HepG2 (cell line): ENCODE measurements around the gene TGFA. TPM values are rescaled to one million over a fixed set of nuclear protein-coding genes. Genes with fewer than 3 reads are reported as not detected.

ENCODE experiments used
- CBX5 ChIP-seq: sonication (generic); formaldehyde crosslinking; IDR thresholded peaks from 2 replicates; pipeline ENCODE4 v1.4.0; 2020; ENCODE audit warnings: missing genetic modification reagents, borderline replicate concordance
- FIP1L1 ChIP-seq: fragments of 200-400 bp; formaldehyde crosslinking; IDR thresholded peaks from 2 replicates; pipeline ENCODE4 v1.6.1; 2018; ENCODE audit warnings: low read depth, mild to moderate bottlenecking, low read length, moderate library complexity, borderline replicate concordance; ENCODE audit not compliant: insufficient read depth
- GPN1 ChIP-seq: sonication (generic); formaldehyde crosslinking; IDR thresholded peaks from 2 replicates; pipeline ENCODE4 v1.5.1; 2020; ENCODE audit warnings: missing genetic modification reagents, borderline replicate concordance
- HDAC2 ChIP-seq: sonication (generic); formaldehyde crosslinking; IDR thresholded peaks from 2 replicates; pipeline ENCODE4 v1.4.0; 2020; ENCODE audit warnings: missing genetic modification reagents
- IKZF5 ChIP-seq: IDR thresholded peaks from 2 replicates; pipeline ENCODE4 v1.6.1; 2018; ENCODE audit warnings: missing genetic modification reagents, mild to moderate bottlenecking, missing compliant biosample characterization
- ISX ChIP-seq: sonication (generic); formaldehyde crosslinking; conservative IDR thresholded peaks from 2 replicates; pipeline ENCODE4 v1.5.0; 2020; ENCODE audit warnings: missing genetic modification reagents
- MBNL3 ChIP-seq: fragments of 250-450 bp; sonication (Bioruptor Pico); conservative IDR thresholded peaks from 2 replicates; pipeline ENCODE4 v1.8.0; 2022; ENCODE audit warnings: mild to moderate bottlenecking, inconsistent platforms
- MEF2D ChIP-seq: sonication (generic); formaldehyde crosslinking; IDR thresholded peaks from 2 replicates; pipeline ENCODE4 v1.5.1; 2020; ENCODE audit warnings: mild to moderate bottlenecking, missing genetic modification reagents
- MTF1 ChIP-seq: sonication (generic); formaldehyde crosslinking; IDR thresholded peaks from 2 replicates; pipeline ENCODE4 v1.5.0; 2020; ENCODE audit warnings: missing genetic modification reagents
- NFKBIZ ChIP-seq: IDR thresholded peaks from 2 replicates; pipeline ENCODE4 v1.6.1; 2018; ENCODE audit warnings: missing genetic modification reagents, missing compliant biosample characterization
- NR0B2 ChIP-seq: sonication (generic); formaldehyde crosslinking; IDR thresholded peaks from 2 replicates; pipeline ENCODE4 v1.4.0; 2020; ENCODE audit warnings: mild to moderate bottlenecking, missing genetic modification reagents
- RELA ChIP-seq: sonication (generic); formaldehyde crosslinking; IDR thresholded peaks from 2 replicates; pipeline ENCODE4 v1.4.0; 2020; ENCODE audit warnings: missing genetic modification reagents
- RERE ChIP-seq: IDR thresholded peaks from 2 replicates; pipeline ENCODE4 v1.6.1; 2016; ENCODE audit warnings: low read depth, missing genetic modification reagents, missing compliant biosample characterization
- RNF2 ChIP-seq: fragments of 450-650 bp; conservative IDR thresholded peaks from 2 replicates; pipeline ENCODE4 v1.6.1; 2016; ENCODE audit warnings: low read depth
- SAP130 ChIP-seq: IDR thresholded peaks from 2 replicates; pipeline ENCODE4 v1.6.1; 2016; ENCODE audit warnings: low read depth
- SRSF9 ChIP-seq: fragments of 200-400 bp; formaldehyde crosslinking; IDR thresholded peaks from 2 replicates; pipeline ENCODE4 v1.6.1; 2018; ENCODE audit warnings: borderline replicate concordance, mild to moderate bottlenecking, low read depth, low read length; ENCODE audit not compliant: insufficient read depth, poor library complexity, severe bottlenecking
- WIZ ChIP-seq: sonication (generic); formaldehyde crosslinking; IDR thresholded peaks from 2 replicates; pipeline ENCODE4 v1.5.1; 2020; ENCODE audit warnings: mild to moderate bottlenecking, missing genetic modification reagents
- ZFP37 ChIP-seq: sonication (generic); formaldehyde crosslinking; IDR thresholded peaks from 2 replicates; pipeline ENCODE4 v1.4.0; 2020; ENCODE audit warnings: missing genetic modification reagents, borderline replicate concordance
- ZMYM4 ChIP-seq: sonication (generic); formaldehyde crosslinking; IDR thresholded peaks from 2 replicates; pipeline ENCODE4 v1.8.1; 2023; ENCODE audit warnings: mild to moderate bottlenecking, missing genetic modification reagents
- ZNF33A ChIP-seq: sonication (generic); formaldehyde crosslinking; IDR thresholded peaks from 2 replicates; pipeline ENCODE4 v1.5.1; 2020; ENCODE audit warnings: missing genetic modification reagents, mild to moderate bottlenecking, moderate library complexity, borderline replicate concordance
- ZNF570 ChIP-seq: sonication (generic); formaldehyde crosslinking; IDR thresholded peaks from 2 replicates; pipeline ENCODE4 v1.4.0; 2020; ENCODE audit warnings: mild to moderate bottlenecking, missing genetic modification reagents, borderline replicate concordance
- ZNF589 ChIP-seq: sonication (generic); formaldehyde crosslinking; conservative IDR thresholded peaks from 2 replicates; pipeline ENCODE4 v1.8.0; 2022; ENCODE audit warnings: mild to moderate bottlenecking, moderate library complexity, missing genetic modification reagents
- ZNF652 ChIP-seq: IDR thresholded peaks from 2 replicates; pipeline ENCODE4 v1.6.1; 2016; ENCODE audit warnings: low read depth, borderline replicate concordance
- ZNF672 ChIP-seq: sonication (generic); formaldehyde crosslinking; IDR thresholded peaks from 2 replicates; pipeline ENCODE4 v1.8.1; 2022; ENCODE audit warnings: missing genetic modification reagents
- ZNF850 ChIP-seq: sonication (generic); formaldehyde crosslinking; conservative IDR thresholded peaks from 2 replicates; pipeline ENCODE4 v1.9.0; 2021; ENCODE audit warnings: mild to moderate bottlenecking, missing genetic modification reagents
- ZNF878 ChIP-seq: sonication (generic); formaldehyde crosslinking; IDR thresholded peaks from 2 replicates; pipeline ENCODE4 v1.8.1; 2023; ENCODE audit warnings: mild to moderate bottlenecking, missing genetic modification reagents, moderate library complexity
- polyA plus RNA-seq, 8 experiments: library from polyadenylated mRNA; depleted of rRNA in 3 of 8; stranded (reverse) in 7 of 8; unstranded in 1 of 8; fragments of >200 nt; fragmentation: Illumina TruSeq in 4 of 8; extraction: Trizol in 4 of 8; gene quantifications; 2 replicates each; pipeline versions ENCODE4 v1.2.1 to v1.2.3, GENCODE V29; 2011 to 2016; ENCODE audit warnings: low read depth in 4 of 8, missing spikeins in 1 of 8, mixed read lengths in 1 of 8; ENCODE audit not compliant: insufficient read depth in 1 of 8
- total RNA-seq, 5 experiments: library from RNA; depleted of rRNA; stranded (reverse); fragments of >200 nt; fragmentation: Illumina TruSeq; extraction: Trizol; gene quantifications; 2 replicates each; pipeline ENCODE4 v1.2.3, GENCODE V29; 2016; ENCODE audit warnings: low read depth in 1 of 5

TGFA gene
- total and polyA plus RNA-seq, 2 of the 13 experiments (the other 11 are each of a cell fraction or from before 2014, with no cell fraction given): 7.8 to 15.3 TPM

- no peak for TF ChIP-seq ZFP37 (CRISPR knock-in tag)
- no peak for TF ChIP-seq RNF2
- no peak for TF ChIP-seq CBX5 (CRISPR knock-in tag)
- no peak for TF ChIP-seq ZNF850 (CRISPR knock-in tag)
- TF ChIP-seq ZNF570 (CRISPR knock-in tag): no peak
- TF ChIP-seq ZNF672 (CRISPR knock-in tag): no peak
- TF ChIP-seq HDAC2: peak; percentile 57; the same call in 1 of the 2 replicates
- TF ChIP-seq SRSF9: no peak
- no peak for TF ChIP-seq MBNL3 (CRISPR knock-in tag)
- no peak for TF ChIP-seq MTF1 (CRISPR knock-in tag)
- TF ChIP-seq ZNF589 (CRISPR knock-in tag): no peak
- no peak for TF ChIP-seq NR0B2 (CRISPR knock-in tag)
- no peak for TF ChIP-seq WIZ
- TF ChIP-seq ZMYM4 (CRISPR knock-in tag): 0 out of 2 replicates have a peak, but pooled peaks have one; percentile 16
- no peak for TF ChIP-seq ISX
- TF ChIP-seq ZNF652 (CRISPR knock-in tag): peak; percentile 22; the same call in 1 of the 2 replicates
- TF ChIP-seq MEF2D: 0 out of 2 replicates have a peak, but pooled peaks have one; percentile 39
- peak; percentile 74; the same call in 1 of the 2 replicates for TF ChIP-seq IKZF5 (CRISPR knock-in tag)
- TF ChIP-seq FIP1L1: no peak
- no peak for TF ChIP-seq ZNF33A (CRISPR knock-in tag)
- TF ChIP-seq ZNF878 (CRISPR knock-in tag): no peak; the same call in 1 of the 2 replicates
- TF ChIP-seq NFKBIZ (CRISPR knock-in tag): no peak
- peak; percentile 77 for TF ChIP-seq SAP130 (CRISPR knock-in tag)
- TF ChIP-seq RELA: no peak
- TF ChIP-seq GPN1: no peak
- no peak for TF ChIP-seq RERE (CRISPR knock-in tag)
Measured at GRCh38 chr2:70503896-70504295, 49.7 kb downstream of the TGFA start (continued).
